Esophagus squamous epithelium (tissue), 4 donors: ENCODE results near the gene QKI.

ENCODE experiments used
- CTCF ChIP-seq, 6 experiments: fragments of 450-650 bp in 4 of 6; fragments of 200-600 bp in 2 of 6; sonication (generic) in 2 of 6; IDR thresholded peaks; one replicate each; pipeline ENCODE4 v1.5.1; 2016 to 2019; ENCODE audit warnings: antibody characterized with exemption in 6 of 6, mild to moderate bottlenecking in 4 of 6, moderate library complexity in 4 of 6
- POLR2A ChIP-seq, 4 donors: fragments of 450-650 bp; IDR thresholded peaks; one replicate each; pipeline ENCODE4 v1.6.1; 2017; ENCODE audit warnings: antibody characterized with exemption in 4 of 4, mild to moderate bottlenecking in 4 of 4, moderate library complexity in 3 of 4

- TF ChIP-seq POLR2A (IDR thresholded peaks at IDR 0.05) (no peak), CTCF (IDR thresholded peaks at IDR 0.05) (no peak)
Observed at GRCh38 chr6:163570579-163571231, 156.2 kb downstream of the QKI start.
